A549 (cell line): ENCODE results near the gene ACD.

Experiments
- CBX2 ChIP-seq: fragments of 200-600 bp; sonication (generic); IDR thresholded peaks from 2 replicates; pipeline ENCODE4 v1.6.1; 2016; ENCODE audit warnings: low read depth, mild to moderate bottlenecking, borderline replicate concordance
- EHF ChIP-seq: fragments of 250-450 bp; sonication (Bioruptor Pico); IDR thresholded peaks from 2 replicates; pipeline ENCODE4 v1.5.0; 2020; ENCODE audit warnings: mild to moderate bottlenecking
- FOSL2 ChIP-seq, 2 experiments: fragments of 450-650 bp in 1 of 2; fragments of >200 bp in 1 of 2; sonication (Bioruptor Twin) in 1 of 2; formaldehyde crosslinking; IDR thresholded peaks; 2 replicates each; pipeline versions ENCODE4 v1.5.0 to v1.6.1; 2016 to 2020; ENCODE audit warnings: mild to moderate bottlenecking in 1 of 2, moderate library complexity in 1 of 2
- POLR2A ChIP-seq: IDR thresholded peaks from 2 replicates; pipeline ENCODE4 v1.6.1; 2012; ENCODE audit warnings: mild to moderate bottlenecking, low read length
- RARB ChIP-seq: fragments of 250-450 bp; sonication (Bioruptor Pico); IDR thresholded peaks from 2 replicates; pipeline ENCODE4 v1.8.0; 2021; ENCODE audit warnings: mild to moderate bottlenecking, moderate library complexity
- RFX5 ChIP-seq: fragments of 450-650 bp; IDR thresholded peaks from 2 replicates; pipeline ENCODE4 v1.7.1; 2014; ENCODE audit warnings: antibody characterized with exemption, mild to moderate bottlenecking, moderate library complexity
- TP53 ChIP-seq: fragments of 250-450 bp; sonication (Bioruptor Pico); IDR thresholded peaks from 2 replicates; pipeline ENCODE4 v1.5.0; 2021; ENCODE audit warnings: mild to moderate bottlenecking, moderate library complexity
- TF ChIP-seq, protein P1 (sequence below): fragments of 450-650 bp; IDR thresholded peaks from 2 replicates; pipeline ENCODE4 v1.6.1; 2014; ENCODE audit warnings: antibody characterized with exemption
- TF ChIP-seq, protein P2 (sequence below): fragments of >200 bp; sonication (Bioruptor Twin); formaldehyde crosslinking; IDR thresholded peaks from 3 replicates; pipeline ENCODE4 v1.5.1; 2016

DNA sequence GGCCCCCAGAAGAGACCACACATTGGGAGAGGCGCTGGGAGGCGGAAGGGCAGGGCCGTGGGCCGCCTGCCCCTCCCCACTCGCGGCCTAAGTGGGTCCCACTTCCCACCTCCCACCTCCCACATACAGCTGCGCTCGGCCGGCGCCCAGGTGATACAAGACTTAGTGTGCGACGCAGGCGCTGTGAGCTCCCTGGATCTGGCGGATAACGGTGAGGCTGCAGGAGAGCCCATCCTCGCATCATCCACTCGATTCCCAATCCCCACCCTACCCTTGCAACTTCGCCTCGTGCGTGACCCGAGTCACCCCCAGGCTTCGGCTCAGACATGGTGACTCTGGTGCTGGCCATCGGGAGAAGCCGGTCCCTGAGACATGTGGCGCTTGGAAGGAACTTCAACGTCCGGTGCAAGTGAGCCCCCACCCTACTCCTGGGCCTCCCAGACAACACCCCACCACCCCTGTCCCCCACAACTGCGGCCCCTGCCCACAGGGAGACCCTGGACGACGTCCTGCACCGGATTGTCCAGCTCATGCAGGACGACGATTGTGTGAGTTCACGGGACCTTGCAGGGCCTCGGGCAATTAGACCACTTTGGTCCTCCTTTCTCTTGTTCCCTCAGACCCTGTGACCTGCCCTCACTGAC lies 11.2 kb downstream of the ACD start:
- TF ChIP-seq, protein P1, sequence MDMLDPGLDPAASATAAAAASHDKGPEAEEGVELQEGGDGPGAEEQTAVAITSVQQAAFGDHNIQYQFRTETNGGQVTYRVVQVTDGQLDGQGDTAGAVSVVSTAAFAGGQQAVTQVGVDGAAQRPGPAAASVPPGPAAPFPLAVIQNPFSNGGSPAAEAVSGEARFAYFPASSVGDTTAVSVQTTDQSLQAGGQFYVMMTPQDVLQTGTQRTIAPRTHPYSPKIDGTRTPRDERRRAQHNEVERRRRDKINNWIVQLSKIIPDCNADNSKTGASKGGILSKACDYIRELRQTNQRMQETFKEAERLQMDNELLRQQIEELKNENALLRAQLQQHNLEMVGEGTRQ, result no peak
- TF ChIP-seq, protein P2, sequence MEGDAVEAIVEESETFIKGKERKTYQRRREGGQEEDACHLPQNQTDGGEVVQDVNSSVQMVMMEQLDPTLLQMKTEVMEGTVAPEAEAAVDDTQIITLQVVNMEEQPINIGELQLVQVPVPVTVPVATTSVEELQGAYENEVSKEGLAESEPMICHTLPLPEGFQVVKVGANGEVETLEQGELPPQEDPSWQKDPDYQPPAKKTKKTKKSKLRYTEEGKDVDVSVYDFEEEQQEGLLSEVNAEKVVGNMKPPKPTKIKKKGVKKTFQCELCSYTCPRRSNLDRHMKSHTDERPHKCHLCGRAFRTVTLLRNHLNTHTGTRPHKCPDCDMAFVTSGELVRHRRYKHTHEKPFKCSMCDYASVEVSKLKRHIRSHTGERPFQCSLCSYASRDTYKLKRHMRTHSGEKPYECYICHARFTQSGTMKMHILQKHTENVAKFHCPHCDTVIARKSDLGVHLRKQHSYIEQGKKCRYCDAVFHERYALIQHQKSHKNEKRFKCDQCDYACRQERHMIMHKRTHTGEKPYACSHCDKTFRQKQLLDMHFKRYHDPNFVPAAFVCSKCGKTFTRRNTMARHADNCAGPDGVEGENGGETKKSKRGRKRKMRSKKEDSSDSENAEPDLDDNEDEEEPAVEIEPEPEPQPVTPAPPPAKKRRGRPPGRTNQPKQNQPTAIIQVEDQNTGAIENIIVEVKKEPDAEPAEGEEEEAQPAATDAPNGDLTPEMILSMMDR, result no peak
- TF ChIP-seq TP53 (CRISPR knock-in tag) (no peak), POLR2A (no peak), RFX5 (no peak), CBX2 (no peak), EHF (CRISPR knock-in tag) (no peak), FOSL2 (IDR thresholded peaks at IDR 0.05) (no peak), FOSL2 (CRISPR knock-in tag; IDR thresholded peaks at IDR 0.05) (no peak), RARB (CRISPR knock-in tag) (no peak)
